OCI-LY7 (cell line): Measurements from ENCODE around the gene PIH1D1. TPM values are rescaled to one million over a fixed set of nuclear protein-coding genes. Genes with fewer than 3 reads are reported as not detected.

Experiments
- BruUV-seq: library from RNA; stranded (reverse); fragments of 400-500 nt; replicated peaks from 2 replicates; lab custom pipeline; 2021; lab: Mats Ljungman, UMichigan
- CTCF ChIA-PET: fragments of 300-600 bp; sonication (Branson Sonifier 250); formaldehyde crosslinking; loops from one replicate; lab custom pipeline; 2022; ENCODE audit warnings: antibody characterized with exemption; ENCODE audit not compliant: unreplicated experiment; lab: Charles Lee
- POLR2A ChIA-PET: fragments of 300-600 bp; sonication (Branson Sonifier 250); formaldehyde crosslinking; loops from one replicate; lab custom pipeline; 2022; ENCODE audit warnings: antibody characterized with exemption; lab: Charles Lee
- DNase-seq: peaks from one replicate; pipeline ENCODE4 v3.0.0-alpha.2; 2015; ENCODE audit warnings: low spot score
- H2AFZ ChIP-seq: fragments of 200-600 bp; sonication (generic), shearing (Covaris generic); 2 replicates; pipeline ENCODE4 v1.6.1; 2014; ENCODE audit warnings: mild to moderate bottlenecking, antibody characterized with exemption, low read length, moderate library complexity
- H3K27ac ChIP-seq: fragments of 200-600 bp; sonication (generic); 2 replicates; pipeline ENCODE4 v1.5.1; 2014; ENCODE audit warnings: mixed run types, low read depth, mild to moderate bottlenecking, moderate library complexity, low read length, inconsistent platforms; ENCODE audit not compliant: poor library complexity, severe bottlenecking
- H3K36me3 ChIP-seq: fragments of 200-600 bp; sonication (generic); 2 replicates; pipeline ENCODE4 v1.6.1; 2014; ENCODE audit warnings: mild to moderate bottlenecking, antibody characterized with exemption, low read length, moderate library complexity, mixed read lengths; ENCODE audit not compliant: insufficient read depth
- H3K4me1 ChIP-seq: fragments of 200-600 bp; sonication (generic); 2 replicates; pipeline ENCODE4 v1.5.1; 2014; ENCODE audit warnings: mild to moderate bottlenecking, low read length; ENCODE audit not compliant: insufficient read depth, poor library complexity, severe bottlenecking
- H3K4me2 ChIP-seq: fragments of 200-600 bp; sonication (generic); 2 replicates; pipeline ENCODE4 v1.6.1; 2014; ENCODE audit warnings: mild to moderate bottlenecking, low read length
- H3K4me3 ChIP-seq: fragments of 200-600 bp; sonication (generic); 2 replicates; pipeline ENCODE4 v1.5.1; 2014; ENCODE audit warnings: mild to moderate bottlenecking, low read depth, low read length; ENCODE audit not compliant: poor library complexity, severe bottlenecking
- H3K79me2 ChIP-seq: fragments of 200-600 bp; sonication (generic); 2 replicates; pipeline ENCODE4 v1.6.1; 2016; ENCODE audit warnings: low read depth, mild to moderate bottlenecking, low read length, moderate library complexity, mixed read lengths; ENCODE audit not compliant: insufficient read depth
- H3K9me2 ChIP-seq: fragments of 200-600 bp; sonication (generic); 2 replicates; pipeline ENCODE4 v1.6.1; 2016; ENCODE audit warnings: mild to moderate bottlenecking, low read length, mixed read lengths; ENCODE audit not compliant: insufficient read depth
- H3K9me3 ChIP-seq: fragments of 200-600 bp; sonication (generic); 2 replicates; pipeline ENCODE4 v1.6.1; 2014; ENCODE audit warnings: mild to moderate bottlenecking, mixed run types, low read length, mixed read lengths
- H4K20me1 ChIP-seq: fragments of 200-600 bp; sonication (generic); 2 replicates; pipeline ENCODE4 v1.6.1; 2014; ENCODE audit warnings: mild to moderate bottlenecking, antibody characterized with exemption, low read length, moderate library complexity, mixed read lengths; ENCODE audit not compliant: insufficient read depth
- CTCF ChIP-seq: fragments of 200-600 bp; sonication (generic); conservative IDR thresholded peaks from 2 replicates; pipeline ENCODE4 v1.5.1; 2014; ENCODE audit warnings: mild to moderate bottlenecking, antibody characterized with exemption, low read length, moderate library complexity, mixed read lengths
- EZH2phosphoT487 ChIP-seq: fragments of 200-600 bp; sonication (generic); IDR thresholded peaks from 2 replicates; pipeline ENCODE4 v1.6.1; 2018; ENCODE audit warnings: low read depth, borderline replicate concordance, mild to moderate bottlenecking, mixed run types, antibody characterized with exemption, low read length, moderate library complexity, mixed read lengths
- intact Hi-C: fragments of 100-400 bp; cut with micrococcal nuclease; formaldehyde crosslinking; loops from one replicate; pipeline ENCODE4 v1.10.0; 2022; ENCODE audit not compliant: unreplicated experiment
- total RNA-seq, 2 experiments: library from RNA; depleted of rRNA in 1 of 2; stranded (reverse); fragments of >200 nt in 1 of 2; shearing (Covaris generic) in 1 of 2; gene quantifications; 2 replicates each; pipeline ENCODE4 v1.2.3, GENCODE V29; 2014 to 2022

The PIH1D1 gene
- total RNA-seq, 2 experiments from 2014 or later = 95.5 to 117 TPM

- POLR2A ChIA-PET = interaction anchor here (0.8 kb wide), 1 partner anchor 10 kb away, joined by 3 read pairs; no protein-coding TSS in a partner anchor
- H3K4me2 ChIP-seq = no peak overlapping the region; the same call in 1 of the 2 replicates
Observed at GRCh38 chr19:49422407-49423070, 29.1 kb downstream of the PIH1D1 start.

GRCh38 chr19:49421878-49422202 is 29.8 kb downstream of the PIH1D1 start:
- no peak for DNase-seq
- Histone ChIP-seq H3K9me3 (no peaks in the 10 kb centered on the region), H3K4me2 (peak overlapping the region; percentile 68), H4K20me1 (no peaks in the 10 kb centered on the region), H2AFZ (0 out of 2 replicates have a peak overlapping the region, but pooled peaks have one; percentile 19), H3K27ac (no peak overlapping the region), H3K9me2 (no peaks in the 10 kb centered on the region), H3K4me3 (no peak overlapping the region), H3K79me2 (no peaks in the 10 kb centered on the region), H3K36me3 (no peaks in the 10 kb centered on the region), H3K4me1 (peaks cover 64% of the 10 kb centered on the region)
- intact Hi-C loops = no loop called here
- no TSS peak for BruUV-seq
- TF ChIP-seq EZH2phosphoT487 (no peak), CTCF (no peak)
- ChIA-PET CTCF (interaction anchor here (0.9 kb wide), 1 partner anchor 11 kb away, joined by 3 read pairs; no protein-coding TSS in a partner anchor), POLR2A (interaction anchor here (0.5 to 0.8 kb wide), 2 partner anchors 10 to 68 kb away, joined by 3 read pairs; no protein-coding TSS in a partner anchor)

More at GRCh38 chr19:49422407-49423070, 29.1 kb downstream of the PIH1D1 start:
- Histone ChIP-seq H3K36me3 (no peaks in the 10 kb centered on the region), H4K20me1 (no peaks in the 10 kb centered on the region), H3K4me1 (peaks cover 63% of the 10 kb centered on the region), H2AFZ (no peak overlapping the region), H3K79me2 (no peaks in the 10 kb centered on the region), H3K9me3 (no peaks in the 10 kb centered on the region), H3K4me3 (no peak overlapping the region), H3K27ac (no peak overlapping the region), H3K9me2 (no peaks in the 10 kb centered on the region)
- no peak for TF ChIP-seq EZH2phosphoT487
- TF ChIP-seq CTCF = peak; percentile 55; the same call in 1 of the 2 replicates
- no peak for DNase-seq
- CTCF ChIA-PET = interaction anchor here (0.9 kb wide), 1 partner anchor 12 kb away, joined by 3 read pairs; no protein-coding TSS in a partner anchor
- BruUV-seq = no TSS peak
- intact Hi-C loops = no loop called here
